Hematopoietic multipotent progenitor cell (in vitro differentiated cells): ENCODE measurements around the gene VAV3. TPM values are rescaled to one million over a fixed set of nuclear protein-coding genes. Genes with fewer than 3 reads are reported as not detected.
A peak's percentile ranks its signal among the peaks of the same experiment; 100 is the strongest.

ENCODE experiments used
- DNase-seq, 3 donors: peaks; one replicate each; pipeline ENCODE4 v3.0.0-alpha.2; 2011 to 2015; ENCODE audit warnings: low read depth in 2 of 3, low spot score in 2 of 3
- total RNA-seq: library from RNA; depleted of rRNA; stranded (reverse); fragments of >200 nt; gene quantifications from one replicate; pipeline ENCODE4 v1.2.3, GENCODE V29; 2012

VAV3 gene
- total RNA-seq, 1 donor = 30.7 TPM

DNA sequence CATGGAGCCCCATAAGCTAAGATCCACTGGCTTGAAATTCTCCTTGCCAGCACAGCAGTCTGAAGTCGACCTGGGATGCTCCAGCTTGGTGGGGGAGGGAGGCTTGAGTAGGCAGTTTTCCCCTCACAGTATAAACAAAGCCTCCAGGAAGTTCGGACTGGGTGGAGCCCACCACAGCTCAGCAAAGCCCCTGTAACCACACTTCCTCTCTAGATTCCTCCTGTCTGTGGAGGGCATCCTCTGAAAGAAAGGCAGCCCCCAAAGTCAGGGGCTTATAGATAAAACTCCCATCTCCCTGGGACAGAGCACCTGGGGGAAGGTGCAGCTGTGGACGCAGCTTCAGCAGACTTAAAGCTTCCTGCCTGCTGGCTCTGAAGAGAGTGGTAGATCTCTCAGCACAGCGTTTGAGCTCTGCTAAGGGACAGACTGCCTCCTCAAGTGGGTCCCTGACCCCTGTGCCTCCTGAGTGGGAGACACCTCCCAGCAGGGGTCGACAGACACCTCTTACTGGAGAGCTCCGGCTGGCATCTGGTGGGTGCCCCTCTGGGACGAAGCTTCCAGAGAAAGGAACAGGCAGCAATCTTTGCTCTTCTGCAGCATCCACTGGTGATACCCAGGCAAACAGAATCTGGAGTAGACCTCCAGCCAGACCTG, 120.3 kb downstream of the VAV3 start:
- DNase-seq = peak in 2 of 3 donors; percentile 55 to 62

DNA sequence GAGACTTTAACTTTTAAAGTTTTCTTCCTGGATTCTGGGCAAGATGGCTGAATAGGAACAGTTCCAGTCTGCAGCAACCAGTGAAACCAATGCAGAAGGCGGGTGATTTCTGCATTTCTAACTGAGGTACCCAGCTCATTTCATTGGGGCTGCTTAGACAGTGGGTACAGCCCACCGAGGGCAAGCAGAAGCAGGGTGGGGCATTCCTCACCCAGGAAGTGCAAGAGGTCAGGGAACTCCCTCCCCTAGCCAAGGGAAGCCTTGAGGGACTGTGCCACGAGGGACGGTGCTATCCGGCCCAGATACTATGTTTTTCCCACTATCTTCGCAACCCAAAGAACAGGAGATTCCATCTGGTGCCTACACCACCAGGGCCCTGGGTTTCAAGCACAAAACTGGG, 121.0 kb downstream of the VAV3 start:
- DNase-seq = no peak

DNA sequence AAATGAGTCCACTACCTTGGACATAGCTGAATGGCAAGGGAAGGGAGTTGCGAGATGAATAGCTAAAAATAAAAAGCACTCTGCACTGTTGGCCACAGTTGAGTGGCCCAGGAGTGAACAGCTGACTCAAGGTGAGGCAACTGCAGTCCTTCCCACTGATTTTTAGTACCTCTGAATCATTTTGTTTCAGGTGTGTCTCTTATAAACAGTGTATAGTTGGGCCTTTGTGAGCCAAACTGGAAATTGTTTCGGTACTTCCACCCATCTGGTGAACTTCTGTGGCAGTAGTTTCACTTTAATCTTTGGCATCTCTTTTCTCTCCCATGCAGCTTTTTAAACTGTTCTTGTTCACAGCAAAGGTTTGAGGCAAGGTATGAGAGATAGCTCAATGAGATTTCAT, 122.7 kb downstream of the VAV3 start:
- peak in 1 of 3 donors; percentile 42 for DNase-seq

DNA sequence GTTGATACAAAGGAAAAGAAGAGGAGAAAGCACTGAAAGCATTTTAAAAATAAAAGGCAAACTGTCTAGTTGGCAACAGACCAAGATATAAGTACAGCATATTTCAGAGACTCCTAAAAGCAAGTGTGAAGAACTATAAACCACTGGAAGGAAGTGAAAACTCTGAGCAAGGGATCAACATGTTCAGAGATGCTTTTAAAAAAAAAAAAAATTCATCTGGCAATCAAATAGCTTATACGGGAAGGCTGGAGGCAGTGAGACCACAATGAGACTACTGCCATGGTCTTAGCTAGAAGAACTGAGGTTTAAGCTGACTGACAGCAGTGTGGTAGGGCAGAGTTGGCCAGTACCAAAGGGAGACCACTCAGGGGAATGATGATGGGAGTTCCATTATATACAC, 124.3 kb downstream of the VAV3 start:
- DNase-seq = peak in 1 of 3 donors; percentile 65

DNA sequence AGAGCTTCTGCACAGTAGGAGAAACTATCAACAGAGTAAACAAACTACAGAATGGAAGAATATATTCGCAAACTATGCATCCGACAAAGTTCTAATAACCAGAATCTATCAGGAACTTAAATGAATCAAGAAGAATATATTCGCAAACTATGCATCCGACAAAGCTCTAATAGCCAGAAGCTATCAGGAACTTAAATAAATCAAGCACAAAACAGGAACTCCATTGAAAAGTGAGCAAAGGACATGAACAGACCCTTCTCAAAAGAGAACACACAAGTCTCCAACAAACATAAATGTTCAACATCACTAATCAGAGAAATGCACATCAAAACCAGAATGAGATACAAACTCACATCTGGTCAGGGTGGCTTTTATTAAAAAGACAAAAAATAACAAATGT, 126.9 kb downstream of the VAV3 start:
- DNase-seq = peak in 1 of 3 donors; percentile 60

DNA sequence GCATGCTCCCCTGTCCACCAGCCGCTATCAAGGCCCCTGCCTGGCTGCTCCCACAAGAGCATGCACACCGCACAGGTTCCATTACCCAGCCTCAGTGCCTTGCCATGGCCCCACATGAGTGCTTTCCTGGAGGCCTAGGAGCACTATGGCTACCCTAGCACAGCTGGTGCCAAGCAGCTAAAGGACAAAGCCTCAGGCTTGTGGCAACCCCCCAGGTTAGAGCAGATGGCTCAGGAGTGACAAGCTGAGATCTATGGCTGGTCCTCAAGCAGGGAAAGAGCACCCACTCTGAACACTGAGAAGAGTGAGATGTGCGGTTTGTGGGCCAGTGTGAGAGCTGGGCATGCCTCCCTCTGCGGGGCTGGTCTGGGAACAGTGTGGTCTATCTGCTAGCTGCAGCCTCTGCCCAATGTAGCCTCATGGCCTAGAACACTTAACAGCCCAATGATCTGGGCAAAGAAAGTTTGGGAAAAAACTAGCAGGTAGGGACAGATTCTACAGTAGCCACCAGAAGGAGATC, 129.8 kb downstream of the VAV3 start:
- no peak for DNase-seq

DNA sequence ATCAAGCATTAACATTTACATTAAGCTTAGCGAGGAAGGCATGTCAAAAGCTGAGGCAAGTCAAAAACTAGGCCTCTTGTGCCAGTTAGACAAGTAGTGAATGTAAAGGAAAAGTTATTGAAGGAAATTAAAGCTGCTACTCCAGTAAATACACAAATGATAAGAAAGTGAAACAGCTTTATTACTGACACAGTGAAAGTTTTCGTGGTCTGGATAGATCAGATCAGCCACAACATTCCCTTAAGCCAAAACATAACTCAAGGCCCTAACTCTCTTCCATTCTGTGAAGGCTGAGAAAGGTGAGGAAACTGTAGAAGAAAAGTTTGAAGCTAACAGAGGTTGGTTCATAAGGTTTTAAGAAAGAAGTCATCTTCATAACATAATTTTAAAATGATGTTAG, 131.9 kb downstream of the VAV3 start:
- no peak for DNase-seq

DNA sequence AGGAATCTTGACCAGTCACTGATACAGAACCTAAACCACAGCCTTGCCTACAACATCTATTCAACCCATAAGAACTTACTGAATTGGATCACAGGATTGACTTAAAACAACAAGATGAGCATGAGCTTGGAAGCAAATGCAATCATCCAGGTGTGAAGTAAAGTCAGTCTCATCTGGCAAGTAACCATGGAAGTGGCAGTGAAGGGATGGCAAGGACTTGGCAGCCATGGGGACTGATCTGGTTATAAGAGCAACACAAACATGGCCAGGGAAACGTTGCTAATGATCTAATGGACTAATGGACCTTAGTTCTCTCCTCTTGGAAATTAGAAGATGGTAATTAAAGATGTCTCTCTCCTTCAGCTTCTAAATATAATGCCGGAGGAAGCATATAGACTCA, 133.1 kb downstream of the VAV3 start:
- no peak for DNase-seq

DNA sequence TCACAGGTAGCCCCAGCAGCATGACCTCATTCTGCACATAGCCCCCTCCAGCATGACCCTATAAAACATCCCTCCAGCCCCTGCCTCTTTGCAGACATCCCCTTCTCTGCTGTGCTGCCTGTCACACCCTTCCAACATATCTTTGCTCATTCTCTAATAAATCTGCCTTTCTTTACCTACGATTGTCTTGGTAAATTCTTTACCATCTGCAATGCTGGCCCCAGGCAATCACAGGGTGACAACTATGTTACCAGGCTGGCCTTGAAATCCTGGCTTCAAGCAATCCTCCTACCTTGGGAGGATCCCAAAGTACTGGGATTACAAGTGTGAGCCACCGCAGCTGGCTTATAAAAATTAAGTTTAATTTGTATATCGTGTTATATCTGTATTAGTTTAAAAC, 134.5 kb downstream of the VAV3 start:
- no peak for DNase-seq

DNA sequence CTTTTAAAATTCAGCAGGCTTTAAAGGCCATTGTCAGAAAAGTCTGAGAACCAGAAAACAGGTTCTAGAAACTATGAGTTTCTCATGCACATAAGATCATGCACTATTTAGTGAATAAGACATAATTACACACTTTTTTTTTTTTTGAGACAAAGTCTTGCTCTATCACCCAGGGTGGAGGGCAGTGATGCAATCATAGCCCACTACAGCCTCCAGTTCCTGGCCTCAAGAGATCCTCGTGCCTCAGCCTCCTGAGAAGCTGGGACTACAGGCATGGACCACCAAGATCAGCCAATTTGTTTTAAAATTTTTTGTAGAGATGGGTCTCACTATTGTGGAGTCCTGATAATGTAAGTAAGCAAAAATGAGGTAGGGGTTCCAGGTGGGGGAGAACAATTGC, 134.9 kb downstream of the VAV3 start:
- no peak for DNase-seq

DNA sequence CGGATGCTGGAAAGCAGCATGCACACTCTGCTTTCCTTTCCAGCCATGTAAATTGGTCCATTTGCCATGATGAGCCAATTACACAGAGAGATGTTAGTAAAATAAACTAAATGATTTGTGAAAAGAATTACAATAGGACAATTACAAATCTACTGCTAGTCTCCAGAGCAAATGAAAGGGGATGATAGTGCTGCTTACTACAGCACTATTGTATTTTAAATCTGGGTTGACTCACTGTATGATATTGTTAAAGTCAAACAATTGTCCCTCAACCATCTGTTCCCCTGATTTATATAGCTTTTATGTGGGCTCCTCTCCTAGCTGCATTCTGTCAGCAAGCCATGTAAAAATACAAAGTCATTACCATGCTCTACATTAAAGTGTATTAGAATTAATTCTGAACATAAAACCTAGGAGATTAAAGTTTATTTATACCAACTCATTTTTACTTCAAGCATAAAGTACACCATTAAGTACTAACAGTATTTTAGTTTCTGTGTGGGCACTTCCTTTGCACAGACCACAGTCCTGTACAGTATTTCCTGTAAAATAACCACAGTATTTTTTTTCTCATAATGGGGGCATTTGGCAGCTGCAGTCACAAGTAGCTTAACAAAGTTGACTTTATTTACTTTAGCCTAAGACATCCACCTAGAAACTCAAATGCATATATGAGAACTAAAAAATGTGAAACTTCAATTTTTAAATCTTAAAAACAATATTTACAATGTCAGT, 135.8 kb downstream of the VAV3 start:
- DNase-seq = peak in 2 of 3 donors; percentile 70 to 88

DNA sequence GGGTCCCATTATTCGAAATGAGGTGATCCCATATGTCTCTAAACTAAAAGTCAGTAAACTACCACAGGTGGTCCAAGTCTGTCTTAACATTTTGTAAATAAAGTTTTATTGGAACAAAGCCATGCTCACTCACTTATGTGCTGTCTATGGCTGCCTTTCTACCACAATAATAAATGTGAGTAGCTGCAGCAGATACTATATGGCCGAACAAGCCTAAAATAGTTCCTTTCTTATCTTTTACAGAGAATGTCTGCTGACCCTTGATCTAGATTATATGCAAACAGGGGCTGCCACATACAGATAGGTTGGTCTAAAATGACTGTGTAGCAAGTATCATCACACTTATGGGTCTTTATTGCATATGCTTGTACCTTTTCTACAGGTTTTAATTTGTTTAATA, 140.0 kb downstream of the VAV3 start:
- no peak for DNase-seq

DNA sequence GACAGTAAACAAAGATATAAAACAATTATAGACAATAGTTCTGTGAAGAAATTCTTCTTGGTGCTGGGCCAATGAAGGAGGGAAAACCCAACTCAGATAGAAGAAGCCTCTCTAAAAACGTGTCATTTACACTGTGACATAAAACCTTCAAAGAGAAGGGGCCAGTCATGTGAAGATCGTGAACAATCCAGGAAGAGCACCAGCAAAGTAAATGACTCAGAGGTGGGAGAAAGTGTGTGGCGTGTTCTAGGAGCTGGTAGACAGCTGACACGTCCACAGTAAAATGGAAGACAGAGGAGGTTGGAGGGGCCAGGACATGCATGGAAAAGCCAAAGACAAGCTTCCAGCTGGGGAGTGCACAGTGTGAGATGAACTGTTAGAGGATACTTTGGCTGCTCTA, 143.6 kb downstream of the VAV3 start:
- no peak for DNase-seq

DNA sequence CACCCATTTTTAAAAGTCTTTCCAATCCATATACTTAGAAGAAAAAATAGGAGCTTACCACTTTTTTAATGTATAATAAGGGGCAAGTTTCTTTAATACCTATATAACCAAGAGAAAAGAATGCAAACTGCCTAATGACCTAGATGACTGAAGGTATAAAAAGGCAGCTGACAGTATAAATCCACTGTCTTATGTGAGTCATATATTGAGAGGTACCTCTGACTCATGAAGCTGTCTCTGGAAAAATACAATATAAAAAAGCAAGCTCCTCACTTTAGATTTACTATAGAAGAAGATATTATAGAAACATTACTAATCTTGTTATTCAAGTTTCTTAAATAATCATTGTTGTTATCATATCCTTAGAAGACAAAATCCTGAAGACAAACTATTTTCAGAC, 144.2 kb downstream of the VAV3 start:
- DNase-seq = no peak

DNA sequence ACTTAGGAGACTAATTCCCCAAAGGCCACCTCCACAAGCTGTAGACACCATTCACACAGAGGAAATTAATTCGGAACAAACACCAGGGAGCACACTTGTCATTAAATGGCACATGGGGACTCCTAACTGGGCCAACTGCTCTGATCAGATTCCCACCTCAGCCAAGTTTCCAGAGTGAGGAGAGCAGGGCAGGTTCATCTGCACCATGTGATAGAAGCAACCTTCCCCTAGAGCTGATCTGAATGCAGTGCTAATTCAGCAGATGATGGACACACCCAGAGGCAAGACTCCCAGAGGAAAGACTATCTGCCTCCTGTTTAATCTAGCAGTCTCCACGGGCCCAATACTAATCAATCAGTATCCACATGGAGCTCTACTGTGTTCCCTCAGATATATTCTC, 147.0 kb downstream of the VAV3 start:
- no peak for DNase-seq

DNA sequence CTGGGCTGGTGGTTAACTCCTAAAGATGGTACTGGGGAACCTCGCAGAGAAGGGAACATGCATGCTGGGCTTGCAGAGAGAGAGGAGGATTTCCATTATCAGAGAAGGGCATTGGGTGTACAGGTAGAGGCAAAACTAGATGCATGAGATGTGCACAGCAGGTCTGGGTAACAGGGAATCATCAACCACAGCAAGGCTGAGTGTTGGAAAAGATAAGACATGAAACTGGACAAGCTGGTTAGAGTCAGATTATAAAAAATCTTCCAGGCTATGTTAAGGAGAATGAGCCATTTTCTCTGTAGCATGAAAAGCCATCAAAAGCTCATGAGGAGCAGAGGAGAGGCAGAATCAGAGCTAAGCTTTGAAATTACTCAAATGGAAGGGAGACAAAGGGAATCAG, 147.8 kb downstream of the VAV3 start:
- no peak for DNase-seq

DNA sequence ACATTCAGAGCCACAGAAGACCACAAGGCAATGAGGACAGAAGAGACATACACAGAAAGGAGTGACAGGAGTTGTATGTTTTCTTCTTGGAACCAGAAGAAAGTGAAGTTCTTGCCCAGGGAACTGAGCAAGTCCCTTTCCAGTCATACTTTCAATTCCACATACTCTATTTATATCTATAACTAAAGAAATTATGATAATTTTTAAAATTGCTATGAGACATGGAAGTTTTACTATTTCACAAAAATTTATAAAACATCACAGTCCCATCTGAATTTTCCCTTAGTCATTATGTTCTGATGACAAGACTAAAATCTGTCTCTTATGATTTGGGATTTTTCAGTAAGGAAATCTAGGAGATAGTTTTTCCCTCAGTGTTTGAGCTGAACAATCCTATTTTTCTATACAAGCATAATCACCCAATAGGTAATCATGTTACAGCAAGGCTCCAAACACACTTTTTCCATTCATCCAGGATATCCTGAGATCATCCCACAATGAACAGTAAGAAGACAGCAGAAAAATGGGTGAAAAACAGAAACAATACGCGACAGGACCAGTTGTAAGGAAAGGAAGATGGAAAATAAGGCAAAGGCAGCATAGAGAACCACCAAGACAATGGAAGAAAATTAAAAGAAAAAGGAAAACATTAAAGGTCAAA, 154.6 kb downstream of the VAV3 start:
- DNase-seq = no peak

DNA sequence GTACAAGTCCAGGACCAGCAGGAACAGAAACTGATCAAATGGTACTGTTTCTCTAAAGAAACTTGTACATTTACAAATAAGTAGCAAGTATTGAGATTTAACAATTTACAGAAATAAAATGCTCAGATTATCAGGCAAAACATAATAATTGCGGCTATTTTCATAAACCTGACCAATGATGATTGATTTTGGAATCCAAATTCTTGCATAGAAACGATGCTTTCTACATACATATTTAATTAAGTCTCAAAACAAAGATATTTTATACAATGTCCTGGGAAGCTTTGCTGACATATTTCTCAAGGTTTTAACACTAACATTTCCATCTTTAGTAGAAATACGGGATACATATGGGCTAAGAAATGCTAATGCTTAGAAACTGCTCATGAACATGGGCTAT, 157.1 kb downstream of the VAV3 start:
- DNase-seq = no peak

DNA sequence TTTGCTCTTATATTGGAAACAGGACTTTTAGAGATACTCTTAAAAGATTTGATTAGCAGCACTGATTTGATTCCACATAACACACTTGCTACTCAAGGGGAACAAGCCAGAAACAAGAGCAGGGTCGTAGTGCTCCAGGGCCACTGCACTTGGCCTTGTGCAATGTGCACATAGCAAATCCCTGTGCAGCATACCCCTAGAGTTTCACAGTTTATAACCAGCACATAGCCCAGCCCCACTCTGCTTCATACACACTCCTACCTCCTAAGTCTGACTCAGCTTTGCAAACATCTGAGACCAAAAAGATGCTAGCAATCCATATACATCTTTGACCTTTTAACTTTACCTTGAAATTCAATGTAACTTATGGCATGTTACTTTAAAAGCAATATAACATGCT, 157.6 kb downstream of the VAV3 start:
- DNase-seq = no peak

DNA sequence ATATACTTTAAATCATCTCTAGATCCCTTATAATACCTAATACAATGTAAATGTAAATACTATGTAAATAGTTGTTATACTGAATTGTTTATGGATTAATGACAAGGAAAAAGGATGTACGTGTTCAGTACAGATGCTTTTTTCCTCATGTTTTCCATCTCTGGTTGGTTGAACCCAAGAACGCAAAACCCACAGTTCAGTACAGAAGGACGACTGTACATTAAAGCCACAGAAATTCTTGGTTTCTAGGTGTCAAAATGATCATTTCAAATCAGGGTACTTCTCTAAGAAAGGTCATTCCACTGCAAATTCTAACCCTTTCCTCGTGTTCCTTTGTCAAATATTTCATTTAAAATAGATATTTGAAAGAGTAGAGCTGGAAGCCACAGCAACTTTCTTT, 158.1 kb downstream of the VAV3 start:
- DNase-seq = no peak

DNA sequence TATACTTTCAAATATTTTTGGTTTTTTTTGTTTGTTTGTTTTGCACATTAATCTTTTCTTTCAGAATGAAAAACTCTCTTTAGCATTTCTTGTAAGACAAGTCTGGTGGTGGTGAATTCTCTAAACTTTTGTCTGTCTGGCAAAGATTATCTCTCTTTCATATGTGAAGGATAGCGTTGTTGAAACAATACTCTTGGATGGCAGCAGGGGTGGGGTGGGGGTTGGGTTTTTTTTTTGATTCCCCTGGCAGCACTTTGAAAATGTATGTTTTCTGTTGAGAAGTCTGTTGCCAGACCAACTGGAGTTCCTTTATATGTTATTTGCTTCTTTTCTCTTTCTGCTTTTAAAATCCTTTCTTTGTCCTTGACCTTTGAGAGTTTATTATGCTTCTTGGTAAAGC, 160.2 kb downstream of the VAV3 start:
- peak in 1 of 3 donors; percentile 33 for DNase-seq

DNA sequence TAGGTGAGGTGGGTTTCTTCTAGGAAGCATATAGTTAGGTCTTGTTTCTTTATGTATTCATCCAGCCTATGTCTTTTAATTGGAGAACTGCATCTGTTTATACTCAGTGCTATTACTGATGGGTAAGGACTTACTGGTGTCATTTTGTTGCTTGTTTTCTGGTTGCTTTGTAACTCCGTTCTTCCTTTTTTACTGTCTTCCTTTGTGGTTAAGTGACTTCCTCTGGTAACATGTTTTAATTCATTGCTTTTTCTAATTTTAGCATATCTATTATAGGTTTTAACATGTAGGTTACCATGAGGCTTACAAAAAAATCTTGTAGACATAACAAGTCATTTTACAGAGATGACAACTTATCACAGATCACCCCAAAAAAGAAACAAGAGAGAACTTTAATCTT, 160.8 kb downstream of the VAV3 start:
- peak in 1 of 3 donors; percentile 59 for DNase-seq
